H1 (cell line): ENCODE data around the gene ELP5. TPM values are rescaled to one million over a fixed set of nuclear protein-coding genes. Genes with fewer than 3 reads are reported as not detected.

Experiments used
- BACH1 ChIP-seq: IDR thresholded peaks from 2 replicates; pipeline ENCODE4 v1.6.1; 2012; ENCODE audit warnings: low read length, improper control_type of control experiment
- CEBPB ChIP-seq: IDR thresholded peaks from 2 replicates; pipeline ENCODE4 v1.6.1; 2012; ENCODE audit warnings: low read depth, low read length
- GTF2F1 ChIP-seq: IDR thresholded peaks from 2 replicates; pipeline ENCODE4 v1.6.1; 2012; ENCODE audit warnings: low read depth, low read length, improper control_type of control experiment, borderline replicate concordance
- HDAC2 ChIP-seq, 2 experiments: fragments of 300-600 bp in 1 of 2; sonication (generic) in 1 of 2; IDR thresholded peaks; 2 replicates each; pipeline ENCODE4 v1.6.1; 2011 to 2012; ENCODE audit warnings: low read depth in 2 of 2, low read length in 2 of 2, mild to moderate bottlenecking in 2 of 2, moderate library complexity in 2 of 2, borderline replicate concordance in 1 of 2, inconsistent platforms in 1 of 2
- HDAC6 ChIP-seq: IDR thresholded peaks from one replicate; pipeline ENCODE4 v1.7.1; 2012; ENCODE audit warnings: low read depth, mild to moderate bottlenecking, inconsistent platforms, low read length, moderate library complexity
- JUND ChIP-seq: IDR thresholded peaks from 2 replicates; pipeline ENCODE4 v1.6.1; 2011; ENCODE audit warnings: mild to moderate bottlenecking, improper control_type of control experiment, low read length
- KDM1A ChIP-seq: fragments of 200-600, 300-600 bp; sonication (generic); IDR thresholded peaks from 2 replicates; pipeline ENCODE4 v1.7.1; 2016; ENCODE audit warnings: mild to moderate bottlenecking, low read length, borderline replicate concordance
- KDM4A ChIP-seq: IDR thresholded peaks from one replicate; pipeline ENCODE4 v1.7.1; 2012; ENCODE audit warnings: low read depth, mild to moderate bottlenecking, moderate library complexity, low read length, inconsistent platforms; ENCODE audit not compliant: severe bottlenecking
- NANOG ChIP-seq: IDR thresholded peaks from 2 replicates; pipeline ENCODE4 v1.6.1; 2011; ENCODE audit warnings: low read length, low read depth, mild to moderate bottlenecking, inconsistent platforms; ENCODE audit not compliant: insufficient read depth, poor library complexity, severe bottlenecking
- PHF8 ChIP-seq: fragments of 200-600 bp; sonication (generic); conservative IDR thresholded peaks from 2 replicates; pipeline ENCODE4 v1.7.1; 2012; ENCODE audit warnings: low read depth, mild to moderate bottlenecking, inconsistent platforms, low read length, moderate library complexity
- POLR2A ChIP-seq, 2 experiments: IDR thresholded peaks; 1 replicate in 1 of 2; 2 replicates in 1 of 2; pipeline ENCODE4 v1.6.1; 2011; ENCODE audit warnings: low read depth in 2 of 2, low read length in 2 of 2, mild to moderate bottlenecking in 2 of 2; ENCODE audit errors: control extremely low read depth in 1 of 2
- POLR2AphosphoS5 ChIP-seq: IDR thresholded peaks from 2 replicates; pipeline ENCODE4 v1.6.1; 2011; ENCODE audit warnings: low read depth, low read length
- RBBP5 ChIP-seq: IDR thresholded peaks from 2 replicates; pipeline ENCODE4 v1.7.1; 2012; ENCODE audit warnings: low read depth, mild to moderate bottlenecking, inconsistent platforms, low read length, moderate library complexity, borderline replicate concordance
- SP1 ChIP-seq: IDR thresholded peaks from 2 replicates; pipeline ENCODE4 v1.6.1; 2011; ENCODE audit warnings: low read depth, low read length
- SP4 ChIP-seq: IDR thresholded peaks from 2 replicates; pipeline ENCODE4 v1.6.1; 2012; ENCODE audit warnings: low read length, inconsistent platforms
- TAF1 ChIP-seq: IDR thresholded peaks from 2 replicates; pipeline ENCODE4 v1.6.1; 2011; ENCODE audit warnings: mild to moderate bottlenecking, low read depth, low read length
- TCF12 ChIP-seq: IDR thresholded peaks from 2 replicates; pipeline ENCODE4 v1.6.1; 2011; ENCODE audit warnings: low read depth, mild to moderate bottlenecking, low read length
- polyA plus RNA-seq, 7 experiments: library from polyadenylated mRNA; depleted of rRNA in 3 of 7; stranded (reverse) in 5 of 7; unstranded in 2 of 7; fragments of >200 nt in 5 of 7; fragments of 200-250 nt in 2 of 7; gene quantifications; 1 replicate in 5 of 7; 2 replicates in 1 of 7; 4 replicates in 1 of 7; pipeline versions ENCODE4 v1.2.1 to v1.2.3, GENCODE V29; 2011 to 2013; ENCODE audit warnings: missing spikeins in 2 of 7, mixed read lengths in 2 of 7
- total RNA-seq: library from RNA; stranded (reverse); fragmentation: NEBNext Ultra II Directional; extraction: Animal tissue kit (Norgen Biotek cat#: 25700); gene quantifications from 2 replicates; pipeline ENCODE4 v1.2.1, GENCODE V29; 2021
- TF ChIP-seq, protein P1 (sequence below): IDR thresholded peaks from 2 replicates; pipeline ENCODE4 v1.6.1; 2012; ENCODE audit warnings: low read length, inconsistent platforms
- TF ChIP-seq, protein P2 (sequence below), 3 experiments: IDR thresholded peaks; 1 replicate in 2 of 3; 2 replicates in 1 of 3; pipeline versions ENCODE4 v1.5.1 to v1.6.1; 2011; ENCODE audit warnings: low read length in 3 of 3, mild to moderate bottlenecking in 3 of 3, inconsistent platforms in 2 of 3, low read depth in 1 of 3, moderate library complexity in 1 of 3; ENCODE audit not compliant: insufficient read depth in 1 of 3; ENCODE audit errors: control extremely low read depth in 1 of 3
- TF ChIP-seq, protein P3 (sequence below): IDR thresholded peaks from 2 replicates; pipeline ENCODE4 v1.6.1; 2012; ENCODE audit warnings: inconsistent platforms

Gene ELP5
- total and polyA plus RNA-seq, 2 of the 8 experiments (the other 6 are each of a cell fraction or from before 2014, with no cell fraction given): 75.4 to 107 TPM

DNA sequence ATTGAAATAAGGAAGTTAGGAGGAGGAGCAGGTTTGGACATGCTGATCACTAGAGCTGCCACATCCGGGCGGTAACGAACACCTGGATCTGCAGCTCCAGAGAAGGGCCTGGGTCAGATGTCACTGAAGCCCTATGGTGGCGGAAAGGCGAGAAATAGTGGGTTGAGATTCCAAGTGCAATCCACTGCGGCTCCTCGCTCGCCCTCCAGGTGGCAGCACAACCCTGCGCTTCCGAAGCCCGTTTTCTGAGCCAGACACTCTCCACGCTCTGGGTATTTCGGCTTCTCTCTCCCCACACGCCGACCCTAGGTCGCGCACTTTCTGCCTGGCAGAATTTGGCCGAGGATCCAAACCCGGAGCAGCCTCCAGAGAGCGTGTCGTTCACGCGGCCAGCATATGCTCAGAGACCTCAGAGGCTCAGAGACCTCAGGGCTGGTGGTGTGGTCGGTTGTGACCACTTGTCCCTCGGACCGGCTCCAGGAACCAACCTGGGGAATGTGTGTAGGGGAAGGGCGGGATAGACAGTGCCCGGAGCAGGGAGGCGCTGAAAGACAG, 28.6 kb downstream of the ELP5 start (continued):
- TF ChIP-seq KDM4A (peak; percentile 45), POLR2A (IDR thresholded peaks at IDR 0.05; ENCODE audit: control extremely low read depth in 1 of 2, low read depth in 2 of 2, low read length in 2 of 2) (peak in 1 of 2 experiments; percentile 79; a peak in 2 of 3 replicates), PHF8 (0 out of 2 replicates have a peak, but pooled peaks have one; percentile 35), HDAC2 (IDR thresholded peaks at IDR 0.05; ENCODE audit: borderline replicate concordance in 1 of 2, low read depth in 2 of 2, low read length in 2 of 2) (peak; percentile 42 to 96; a peak in 2 of 4 replicates), TAF1 (peak; percentile 66; the same call in 1 of the 2 replicates), JUND (no peak; the same call in 1 of the 2 replicates), TCF12 (peak; percentile 38; the same call in 1 of the 2 replicates), GTF2F1 (no peak), BACH1 (peak; percentile 80), POLR2AphosphoS5 (peak; percentile 45), CEBPB (no peak), SP4 (peak; percentile 83), SP1 (peak; percentile 94), KDM1A (no peak), RBBP5 (no peak), NANOG (no peak), HDAC6 (no peak)
- TF ChIP-seq, protein P1, sequence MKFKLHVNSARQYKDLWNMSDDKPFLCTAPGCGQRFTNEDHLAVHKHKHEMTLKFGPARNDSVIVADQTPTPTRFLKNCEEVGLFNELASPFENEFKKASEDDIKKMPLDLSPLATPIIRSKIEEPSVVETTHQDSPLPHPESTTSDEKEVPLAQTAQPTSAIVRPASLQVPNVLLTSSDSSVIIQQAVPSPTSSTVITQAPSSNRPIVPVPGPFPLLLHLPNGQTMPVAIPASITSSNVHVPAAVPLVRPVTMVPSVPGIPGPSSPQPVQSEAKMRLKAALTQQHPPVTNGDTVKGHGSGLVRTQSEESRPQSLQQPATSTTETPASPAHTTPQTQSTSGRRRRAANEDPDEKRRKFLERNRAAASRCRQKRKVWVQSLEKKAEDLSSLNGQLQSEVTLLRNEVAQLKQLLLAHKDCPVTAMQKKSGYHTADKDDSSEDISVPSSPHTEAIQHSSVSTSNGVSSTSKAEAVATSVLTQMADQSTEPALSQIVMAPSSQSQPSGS: peak; percentile 88; the same call in 1 of the 2 replicates
- TF ChIP-seq, protein P2, sequence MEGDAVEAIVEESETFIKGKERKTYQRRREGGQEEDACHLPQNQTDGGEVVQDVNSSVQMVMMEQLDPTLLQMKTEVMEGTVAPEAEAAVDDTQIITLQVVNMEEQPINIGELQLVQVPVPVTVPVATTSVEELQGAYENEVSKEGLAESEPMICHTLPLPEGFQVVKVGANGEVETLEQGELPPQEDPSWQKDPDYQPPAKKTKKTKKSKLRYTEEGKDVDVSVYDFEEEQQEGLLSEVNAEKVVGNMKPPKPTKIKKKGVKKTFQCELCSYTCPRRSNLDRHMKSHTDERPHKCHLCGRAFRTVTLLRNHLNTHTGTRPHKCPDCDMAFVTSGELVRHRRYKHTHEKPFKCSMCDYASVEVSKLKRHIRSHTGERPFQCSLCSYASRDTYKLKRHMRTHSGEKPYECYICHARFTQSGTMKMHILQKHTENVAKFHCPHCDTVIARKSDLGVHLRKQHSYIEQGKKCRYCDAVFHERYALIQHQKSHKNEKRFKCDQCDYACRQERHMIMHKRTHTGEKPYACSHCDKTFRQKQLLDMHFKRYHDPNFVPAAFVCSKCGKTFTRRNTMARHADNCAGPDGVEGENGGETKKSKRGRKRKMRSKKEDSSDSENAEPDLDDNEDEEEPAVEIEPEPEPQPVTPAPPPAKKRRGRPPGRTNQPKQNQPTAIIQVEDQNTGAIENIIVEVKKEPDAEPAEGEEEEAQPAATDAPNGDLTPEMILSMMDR (IDR thresholded peaks at IDR 0.05; ENCODE audit: control extremely low read depth in 1 of 3, insufficient read depth in 1 of 3, low read depth in 1 of 3, low read length in 3 of 3): peak; percentile 94 to 100 (median 97)
- TF ChIP-seq, protein P3, sequence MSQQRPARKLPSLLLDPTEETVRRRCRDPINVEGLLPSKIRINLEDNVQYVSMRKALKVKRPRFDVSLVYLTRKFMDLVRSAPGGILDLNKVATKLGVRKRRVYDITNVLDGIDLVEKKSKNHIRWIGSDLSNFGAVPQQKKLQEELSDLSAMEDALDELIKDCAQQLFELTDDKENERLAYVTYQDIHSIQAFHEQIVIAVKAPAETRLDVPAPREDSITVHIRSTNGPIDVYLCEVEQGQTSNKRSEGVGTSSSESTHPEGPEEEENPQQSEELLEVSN: peak; percentile 44; the same call in 1 of the 2 replicates
